SHP77 treated with DMSO at 0.1 percent for 48 hours (cell line): ENCODE measurements around the gene SCGB1D2.
"Not testable (repeated sequence)": the region's sequence is repeated elsewhere in the genome, so short reads cannot be mapped to it uniquely, and the experiment has no call there.

Experiments
- DNase-seq: peaks from one replicate; lab custom pipeline; 2025; lab: John Stamatoyannopoulos, UW

The SCGB1D2 gene

GRCh38 chr11:62242021-62242420, at the start of gene SCGB1D2:
Gene SCGB1D2 (plus strand): TSS chr11:62242239. CDS start chr11:62242308, 69 bp downstream.
- no peak for DNase-seq

GRCh38 chr11:62193952-62194351, 48.1 kb upstream of the SCGB1D2 start:
- no peak for DNase-seq

DNA sequence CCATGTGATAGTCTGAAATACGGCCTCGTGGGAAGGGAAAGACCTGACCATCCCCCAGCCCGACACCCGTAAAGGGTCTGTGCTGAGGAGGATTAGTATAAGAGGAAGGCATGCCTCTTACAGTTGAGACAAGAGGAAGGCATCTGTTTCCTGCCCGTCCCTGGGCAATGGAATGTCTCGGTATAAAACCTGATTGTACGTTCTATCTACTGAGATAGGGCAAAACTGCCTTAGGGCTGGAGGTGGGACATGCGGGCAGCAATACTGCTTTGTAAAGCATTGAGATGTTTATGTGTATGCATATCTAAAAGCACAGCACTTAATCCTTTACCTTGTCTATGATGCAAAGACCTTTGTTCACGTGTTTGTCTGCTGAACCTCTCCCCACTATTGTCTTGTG, 47.0 kb upstream of the SCGB1D2 start:
- DNase-seq = not testable (repeated sequence)

GRCh38 chr11:62195945-62196344, 46.1 kb upstream of the SCGB1D2 start:
- no peak for DNase-seq

GRCh38 chr11:62197400-62197799, 44.6 kb upstream of the SCGB1D2 start:
- DNase-seq = not testable (repeated sequence)

- no peak for DNase-seq
Observed at GRCh38 chr11:62201376-62201775, 40.7 kb upstream of the SCGB1D2 start.

GRCh38 chr11:62202910-62203309, 39.1 kb upstream of the SCGB1D2 start:
- DNase-seq = no peak

DNA sequence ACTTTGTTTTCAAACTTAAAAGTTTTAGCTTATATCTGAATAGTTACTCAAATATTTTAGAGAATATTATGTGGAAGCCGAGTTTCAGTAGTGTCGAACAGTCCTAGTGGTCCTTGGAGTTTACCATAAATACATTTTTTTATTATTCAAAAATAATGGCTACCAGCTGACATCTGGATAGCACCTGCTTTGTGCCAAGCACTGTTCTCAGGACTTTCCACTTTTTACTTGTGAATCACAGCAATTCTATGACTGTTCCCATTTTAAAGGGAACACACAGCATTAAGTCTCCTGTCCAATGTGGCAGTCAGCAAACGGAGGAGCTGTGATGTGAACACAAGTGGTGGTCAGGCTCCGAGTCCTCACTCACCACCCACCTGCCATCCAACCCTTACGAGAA, 37.6 kb upstream of the SCGB1D2 start:
- no peak for DNase-seq

- no peak for DNase-seq
Observed at GRCh38 chr11:62205441-62205840, 36.6 kb upstream of the SCGB1D2 start.

GRCh38 chr11:62206276-62207066, 35.6 kb upstream of the SCGB1D2 start:
- not testable (repeated sequence) for DNase-seq

GRCh38 chr11:62208785-62209144, 33.3 kb upstream of the SCGB1D2 start:
- DNase-seq = no peak

DNA sequence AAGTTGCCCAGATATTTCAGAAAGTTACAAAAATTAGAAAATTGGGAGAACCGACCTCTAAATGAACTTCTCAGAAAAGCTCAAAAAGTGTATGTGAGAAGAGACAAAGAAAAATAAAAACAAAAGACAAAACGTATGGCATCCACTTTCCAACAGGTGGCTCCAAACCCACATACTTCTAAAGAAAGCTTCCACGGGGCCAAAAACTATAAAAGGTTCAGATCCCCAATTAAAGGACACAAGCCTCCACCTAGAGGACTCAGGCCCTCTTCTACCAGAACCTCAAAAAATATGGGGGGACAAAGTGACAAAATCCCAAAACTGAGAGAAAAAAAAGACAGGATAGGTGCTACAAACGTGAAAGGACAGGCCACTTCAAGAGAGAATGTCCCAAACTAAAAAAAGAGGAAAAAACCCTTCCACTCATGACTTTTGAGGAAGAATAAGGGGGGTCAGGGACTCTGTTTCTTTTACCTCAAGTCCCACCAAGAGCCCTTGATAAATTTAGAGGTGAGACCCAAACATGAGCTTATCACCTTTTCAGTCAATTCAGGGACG, 24.8 kb upstream of the SCGB1D2 start:
- no peak for DNase-seq

- DNase-seq = no peak
Observed at GRCh38 chr11:62221498-62221897, 20.5 kb upstream of the SCGB1D2 start.

GRCh38 chr11:62223095-62223494, 18.9 kb upstream of the SCGB1D2 start:
- DNase-seq = no peak

GRCh38 chr11:62233730-62234129, 8.3 kb upstream of the SCGB1D2 start:
- no peak for DNase-seq

- no peak for DNase-seq
Observed at GRCh38 chr11:62236187-62236586, 5.9 kb upstream of the SCGB1D2 start.

- no peak for DNase-seq
Observed at GRCh38 chr11:62237499-62237898, 4.5 kb upstream of the SCGB1D2 start.

GRCh38 chr11:62238151-62238550, 3.9 kb upstream of the SCGB1D2 start:
- DNase-seq = no peak

GRCh38 chr11:62241095-62241494, 944 bp upstream of the SCGB1D2 start:
- DNase-seq = no peak

DNA sequence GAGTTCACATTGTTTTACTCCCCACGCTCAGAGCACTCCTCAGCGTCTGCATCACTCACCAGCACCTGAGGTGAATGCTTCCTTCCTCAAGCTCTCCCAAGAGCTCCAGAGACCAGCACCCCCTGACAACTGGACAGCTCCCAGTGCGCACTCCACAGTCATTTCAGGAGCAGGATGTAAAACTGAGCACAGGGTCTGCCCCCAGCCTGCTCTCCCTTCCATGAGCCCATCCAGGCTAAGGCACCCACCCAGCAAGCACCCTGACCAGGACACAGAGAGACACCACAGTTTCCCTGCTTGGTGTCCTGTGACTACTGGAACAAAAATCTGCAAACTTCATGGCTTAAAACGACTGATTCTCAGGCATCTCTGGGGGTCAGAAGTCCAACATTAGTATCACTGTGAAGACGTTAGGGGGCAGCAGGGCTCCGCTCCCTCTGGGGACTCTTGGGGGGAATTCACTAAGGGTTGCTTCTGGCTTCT, 3.3 kb downstream of the SCGB1D2 start:
- DNase-seq = no peak

GRCh38 chr11:62251698-62252097, 9.7 kb downstream of the SCGB1D2 start:
- DNase-seq = no peak

DNA sequence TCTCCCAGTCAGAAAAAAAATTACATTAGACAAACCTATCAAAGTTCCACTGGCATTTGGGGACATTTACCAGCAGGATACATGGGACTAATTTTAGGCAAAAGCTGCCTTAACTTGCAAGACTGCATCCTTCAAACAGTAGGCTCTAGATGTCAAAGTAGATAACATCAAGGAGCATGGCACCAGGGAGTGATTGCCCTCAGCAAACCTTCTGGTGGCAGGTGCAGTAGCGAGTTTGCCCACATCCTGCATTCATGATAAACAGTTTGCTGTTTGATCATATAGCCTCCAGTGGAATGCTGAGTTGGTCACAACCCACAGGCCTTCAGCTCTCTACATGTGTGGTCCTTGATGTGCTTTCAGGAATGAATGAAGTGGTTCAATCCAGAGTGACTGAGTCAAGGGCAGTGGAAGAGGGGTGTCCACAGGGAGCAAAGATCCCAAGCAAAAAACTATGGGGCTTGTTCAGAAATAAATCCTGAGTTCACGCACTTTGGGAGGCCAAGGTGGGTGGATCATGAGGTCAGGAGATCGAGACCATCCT, 12.0 kb downstream of the SCGB1D2 start:
- no peak for DNase-seq

GRCh38 chr11:62256281-62256680, 14.2 kb downstream of the SCGB1D2 start:
- no peak for DNase-seq
